Effector CD8-positive, alpha-beta T cell (primary cell): Measurements from ENCODE around the gene KCNG2.

ENCODE experiments used
- DNase-seq: peaks from one replicate; lab custom pipeline; 2025; lab: John Stamatoyannopoulos, UW

KCNG2 gene

GRCh38 chr18:79799619-79800370 is 2.1 kb downstream of the KCNG2 start:
- no peak for DNase-seq

GRCh38 chr18:79800371-79801180 is 2.8 kb downstream of the KCNG2 start:
- no peak for DNase-seq

GRCh38 chr18:79801217-79801616 is 3.5 kb downstream of the KCNG2 start:
- no peak for DNase-seq

- no peak for DNase-seq
Observed at GRCh38 chr18:79801641-79802040, 3.9 kb downstream of the KCNG2 start.

- no peak for DNase-seq
Observed at GRCh38 chr18:79802298-79802697, 4.6 kb downstream of the KCNG2 start.

GRCh38 chr18:79803611-79804051 is 5.9 kb downstream of the KCNG2 start:
- DNase-seq = no peak

- no peak for DNase-seq
Observed at GRCh38 chr18:79804130-79804787, 6.5 kb downstream of the KCNG2 start.

- DNase-seq = no peak
Observed at GRCh38 chr18:79805211-79805887, 7.6 kb downstream of the KCNG2 start.

- no peak for DNase-seq
Observed at GRCh38 chr18:79805926-79806487, 8.3 kb downstream of the KCNG2 start.

GRCh38 chr18:79806976-79807841 is 9.5 kb downstream of the KCNG2 start:
- no peak for DNase-seq

- no peak for DNase-seq
Observed at GRCh38 chr18:79809482-79810192, 11.9 kb downstream of the KCNG2 start.

GRCh38 chr18:79812052-79812451 is 14.3 kb downstream of the KCNG2 start:
- no peak for DNase-seq

- DNase-seq = no peak
Observed at GRCh38 chr18:79814373-79814772, 16.6 kb downstream of the KCNG2 start.

- DNase-seq = no peak
Observed at GRCh38 chr18:79815657-79816056, 17.9 kb downstream of the KCNG2 start.

GRCh38 chr18:79816092-79816491 is 18.4 kb downstream of the KCNG2 start:
- no peak for DNase-seq

- DNase-seq = no peak
Observed at GRCh38 chr18:79816981-79817606, 19.4 kb downstream of the KCNG2 start.

GRCh38 chr18:79817607-79817998 is 19.9 kb downstream of the KCNG2 start:
- no peak for DNase-seq

- DNase-seq = no peak
Observed at GRCh38 chr18:79818036-79818435, 20.3 kb downstream of the KCNG2 start.

- DNase-seq = no peak
Observed at GRCh38 chr18:79818631-79819030, 20.9 kb downstream of the KCNG2 start.
